AG08395 (cell line): ENCODE measurements around the gene POP4.
A peak's percentile ranks its signal among the peaks of the same experiment; 100 is the strongest.

ENCODE experiments used
- DNase-seq: peaks from one replicate; pipeline ENCODE4 v3.0.0; 2012; ENCODE audit warnings: mixed read lengths, low spot score

Gene POP4

GRCh38 chr19:29629836-29630534 is 23.9 kb downstream of the POP4 start:
- DNase-seq = no peak

GRCh38 chr19:29630655-29631054 is 24.6 kb downstream of the POP4 start:
- peak; percentile 49 for DNase-seq

- no peak for DNase-seq
Measured at GRCh38 chr19:29631450-29631849, 25.4 kb downstream of the POP4 start.

GRCh38 chr19:29634002-29634401 is 27.9 kb downstream of the POP4 start:
- DNase-seq = no peak

GRCh38 chr19:29634423-29635130 is 28.5 kb downstream of the POP4 start:
- no peak for DNase-seq

GRCh38 chr19:29635963-29636362 is 29.9 kb downstream of the POP4 start:
- DNase-seq = no peak

- peak; percentile 29 for DNase-seq
Measured at GRCh38 chr19:29636553-29637360, 30.7 kb downstream of the POP4 start.

- DNase-seq = no peak
Measured at GRCh38 chr19:29639086-29639485, 33.0 kb downstream of the POP4 start.

- no peak for DNase-seq
Measured at GRCh38 chr19:29640231-29640630, 34.1 kb downstream of the POP4 start.

GRCh38 chr19:29641597-29641996 is 35.5 kb downstream of the POP4 start:
- DNase-seq = no peak

GRCh38 chr19:29643361-29643935 is 37.4 kb downstream of the POP4 start:
- DNase-seq = no peak

GRCh38 chr19:29644210-29644609 is 38.1 kb downstream of the POP4 start:
- DNase-seq = no peak

- no peak for DNase-seq
Measured at GRCh38 chr19:29645491-29645867, 39.4 kb downstream of the POP4 start.

- DNase-seq = peak; percentile 56
Measured at GRCh38 chr19:29645911-29646310, 39.8 kb downstream of the POP4 start.

GRCh38 chr19:29650772-29651387 is 44.8 kb downstream of the POP4 start:
- DNase-seq = no peak

- no peak for DNase-seq
Measured at GRCh38 chr19:29651622-29652394, 45.7 kb downstream of the POP4 start.

GRCh38 chr19:29653398-29653797 is 47.3 kb downstream of the POP4 start:
- no peak for DNase-seq

GRCh38 chr19:29655648-29656335 is 49.7 kb downstream of the POP4 start:
- no peak for DNase-seq

- no peak for DNase-seq
Measured at GRCh38 chr19:29658221-29658991, 52.3 kb downstream of the POP4 start.

GRCh38 chr19:29660835-29661234 is 54.8 kb downstream of the POP4 start:
- no peak for DNase-seq
